Breast epithelium (tissue), 3 donors: ENCODE measurements around the gene TNFRSF1A.

ENCODE experiments used
- CTCF ChIP-seq, 3 donors: fragments of 450-650 bp; IDR thresholded peaks; one replicate each; pipeline ENCODE4 v1.5.1; 2016 to 2017; ENCODE audit warnings: antibody characterized with exemption in 3 of 3, mild to moderate bottlenecking in 3 of 3, moderate library complexity in 3 of 3
- POLR2A ChIP-seq: fragments of 450-650 bp; IDR thresholded peaks from one replicate; pipeline ENCODE4 v1.6.1; 2016; ENCODE audit warnings: antibody characterized with exemption, mild to moderate bottlenecking, moderate library complexity

GRCh38 chr12:6310771-6311610 is 30.9 kb downstream of the TNFRSF1A start:
- TF ChIP-seq POLR2A = no peak
- no peak for TF ChIP-seq CTCF (IDR thresholded peaks at IDR 0.05)
